Tongue (tissue), 2 donors: ENCODE data around the gene MED25. TPM values are rescaled to one million over a fixed set of nuclear protein-coding genes. Genes with fewer than 3 reads are reported as not detected.

Source experiments
- small RNA-seq: library from RNA; depleted of rRNA; stranded (forward); fragments of <200 nt; gene quantifications from one replicate; pipeline ENCODE3, GENCODE V24; 2014; ENCODE audit warnings: low replicate concordance
- total RNA-seq: library from RNA; depleted of rRNA; stranded (reverse); fragments of >200 nt; gene quantifications from one replicate; pipeline ENCODE4 v1.2.3, GENCODE V29; 2014

The MED25 gene
- total RNA-seq, 1 donor from 2014 or later = 38.2 TPM

Small RNA genes lying within 50 kb of the gene (small RNA-seq; reads per million reads assigned to genes)
- not detected for gene MIR4749
- gene MIR6799 = not detected

Other genes with a start within 250 kb of the MED25 start
- gene NOSIP, start 237.7 kb upstream of the MED25 start, total RNA-seq = 47.6 TPM
- 3.4 TPM for gene PRRG2, start 237.0 kb upstream of the MED25 start, total RNA-seq
- gene PRR12, start 227.1 kb upstream of the MED25 start, total RNA-seq = 9.4 TPM
- 15.5 TPM for gene RRAS, start 178.1 kb upstream of the MED25 start, total RNA-seq
- 19.5 TPM for gene SCAF1, start 176.1 kb upstream of the MED25 start, total RNA-seq
- 44.0 TPM for gene IRF3, start 152.4 kb upstream of the MED25 start, total RNA-seq
- 10.9 TPM for gene BCL2L12, start 152.4 kb upstream of the MED25 start, total RNA-seq
- 208 TPM for gene PRMT1, start 141.0 kb upstream of the MED25 start, total RNA-seq
- gene ADM5, start 128.7 kb upstream of the MED25 start, total RNA-seq = 0.92 TPM
- 5.1 TPM for gene CPT1C, start 127.2 kb upstream of the MED25 start, total RNA-seq
- 1.1 TPM for gene TSKS, start 55.0 kb upstream of the MED25 start, total RNA-seq
- 56.2 TPM for gene AP2A1, start 51.3 kb upstream of the MED25 start, total RNA-seq
- gene FUZ, start 5.0 kb upstream of the MED25 start, total RNA-seq = 25.7 TPM
- 78.4 TPM for gene PTOV1, start 32.9 kb downstream of the MED25 start, total RNA-seq
- 23.1 TPM for gene PNKP, start 49.3 kb downstream of the MED25 start, total RNA-seq
- 4.5 TPM for gene AKT1S1, start 59.1 kb downstream of the MED25 start, total RNA-seq
- 11.9 TPM for gene TBC1D17, start 59.4 kb downstream of the MED25 start, total RNA-seq
- gene IL4I1, start 78.6 kb downstream of the MED25 start, total RNA-seq = not detected
- 3.6 TPM for gene ATF5, start 110.9 kb downstream of the MED25 start, total RNA-seq
- gene NUP62, start 111.2 kb downstream of the MED25 start, total RNA-seq = 33.1 TPM
- gene SIGLEC11, start 142.9 kb downstream of the MED25 start, total RNA-seq = 0.92 TPM
- gene VRK3, start 207.1 kb downstream of the MED25 start, total RNA-seq = 23.2 TPM
- 14.9 TPM for gene ZNF473, start 207.7 kb downstream of the MED25 start, total RNA-seq